GM13976 (cell line): Measurements from ENCODE around the gene PLPPR5.

Experiments used
- DNase-seq: peaks from one replicate; pipeline ENCODE4 v3.0.0; 2012; ENCODE audit warnings: low spot score
- in situ Hi-C: fragments of 300-500 bp; cut with MboI; formaldehyde crosslinking; loops from one replicate; pipeline ENCODE4 v1.12.0; 2022; ENCODE audit warnings: low sequenced_read_pairs, mixed read lengths, inconsistent platforms; ENCODE audit not compliant: unreplicated experiment
- TF ChIP-seq, protein P1 (sequence below): IDR thresholded peaks from 2 replicates; pipeline ENCODE4 v1.5.1; 2012; ENCODE audit warnings: borderline replicate concordance, mild to moderate bottlenecking; ENCODE audit not compliant: insufficient read depth; ENCODE audit errors: extremely low read depth, missing control alignments, control extremely low read depth

PLPPR5 gene

DNA sequence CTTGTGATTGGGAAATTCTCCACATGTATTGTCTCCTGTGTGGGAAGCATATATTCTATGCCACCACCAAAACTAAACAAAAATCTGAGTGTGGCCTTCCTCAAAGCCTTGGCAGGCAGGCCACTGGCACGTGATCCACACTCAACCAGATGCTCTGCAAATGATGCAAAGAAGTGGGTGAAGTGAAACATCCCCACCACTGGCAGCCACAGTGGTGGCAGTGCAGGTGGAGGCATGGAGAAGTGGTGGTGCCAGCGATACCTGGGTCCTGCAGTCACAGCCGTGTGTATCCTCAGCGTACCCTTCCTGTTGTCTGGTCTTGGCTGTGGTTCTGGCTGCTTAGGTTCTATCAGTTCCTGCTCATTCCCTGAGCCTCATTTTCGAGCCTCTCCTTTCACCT lies 65.2 kb downstream of the PLPPR5 start:
- TF ChIP-seq, protein P1, sequence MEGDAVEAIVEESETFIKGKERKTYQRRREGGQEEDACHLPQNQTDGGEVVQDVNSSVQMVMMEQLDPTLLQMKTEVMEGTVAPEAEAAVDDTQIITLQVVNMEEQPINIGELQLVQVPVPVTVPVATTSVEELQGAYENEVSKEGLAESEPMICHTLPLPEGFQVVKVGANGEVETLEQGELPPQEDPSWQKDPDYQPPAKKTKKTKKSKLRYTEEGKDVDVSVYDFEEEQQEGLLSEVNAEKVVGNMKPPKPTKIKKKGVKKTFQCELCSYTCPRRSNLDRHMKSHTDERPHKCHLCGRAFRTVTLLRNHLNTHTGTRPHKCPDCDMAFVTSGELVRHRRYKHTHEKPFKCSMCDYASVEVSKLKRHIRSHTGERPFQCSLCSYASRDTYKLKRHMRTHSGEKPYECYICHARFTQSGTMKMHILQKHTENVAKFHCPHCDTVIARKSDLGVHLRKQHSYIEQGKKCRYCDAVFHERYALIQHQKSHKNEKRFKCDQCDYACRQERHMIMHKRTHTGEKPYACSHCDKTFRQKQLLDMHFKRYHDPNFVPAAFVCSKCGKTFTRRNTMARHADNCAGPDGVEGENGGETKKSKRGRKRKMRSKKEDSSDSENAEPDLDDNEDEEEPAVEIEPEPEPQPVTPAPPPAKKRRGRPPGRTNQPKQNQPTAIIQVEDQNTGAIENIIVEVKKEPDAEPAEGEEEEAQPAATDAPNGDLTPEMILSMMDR = no peak
- no peak for DNase-seq
- in situ Hi-C loops = no loop called here

DNA sequence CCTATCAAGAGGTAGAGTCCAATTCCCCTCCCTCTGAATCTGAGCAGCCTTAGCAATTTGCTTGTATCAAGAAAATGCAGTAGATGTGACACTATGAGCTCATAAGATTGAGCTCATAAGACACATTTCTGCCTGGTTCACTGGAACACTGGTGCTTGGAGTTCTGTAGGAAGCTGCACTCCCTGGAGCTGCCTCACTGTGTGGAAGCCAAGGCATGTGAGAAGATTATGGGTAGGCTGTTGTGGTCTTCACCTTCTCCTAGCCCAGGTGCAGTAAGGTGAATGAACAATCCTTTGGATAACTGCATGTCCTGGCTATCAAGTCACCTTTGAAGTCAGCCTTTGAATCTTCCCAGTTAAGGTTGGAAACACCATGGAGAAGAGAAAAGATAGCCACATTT lies 67.3 kb downstream of the PLPPR5 start:
- TF ChIP-seq, protein P1 = no peak
- no peak for DNase-seq
- in situ Hi-C loops = no loop called here

DNA sequence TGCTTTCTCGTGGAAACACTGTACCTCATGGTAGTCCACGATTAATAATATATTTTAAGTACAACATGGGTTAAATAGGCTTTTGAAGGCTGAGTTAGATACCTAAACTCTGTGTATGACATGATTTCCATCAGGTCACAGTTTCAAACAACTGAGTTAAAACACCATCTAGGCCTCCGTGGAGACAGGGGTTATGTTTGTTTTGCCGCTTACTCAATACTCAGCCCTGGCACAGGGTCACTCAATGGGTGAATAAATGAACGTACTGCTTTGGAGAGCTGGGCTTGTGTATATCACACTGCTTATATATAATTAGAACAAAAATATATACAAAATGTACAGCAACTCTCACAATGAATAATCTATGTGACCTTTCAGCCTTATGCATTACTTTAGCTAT lies 72.5 kb downstream of the PLPPR5 start:
- in situ Hi-C loops = no loop called here
- TF ChIP-seq, protein P1 = no peak
- DNase-seq = no peak

DNA sequence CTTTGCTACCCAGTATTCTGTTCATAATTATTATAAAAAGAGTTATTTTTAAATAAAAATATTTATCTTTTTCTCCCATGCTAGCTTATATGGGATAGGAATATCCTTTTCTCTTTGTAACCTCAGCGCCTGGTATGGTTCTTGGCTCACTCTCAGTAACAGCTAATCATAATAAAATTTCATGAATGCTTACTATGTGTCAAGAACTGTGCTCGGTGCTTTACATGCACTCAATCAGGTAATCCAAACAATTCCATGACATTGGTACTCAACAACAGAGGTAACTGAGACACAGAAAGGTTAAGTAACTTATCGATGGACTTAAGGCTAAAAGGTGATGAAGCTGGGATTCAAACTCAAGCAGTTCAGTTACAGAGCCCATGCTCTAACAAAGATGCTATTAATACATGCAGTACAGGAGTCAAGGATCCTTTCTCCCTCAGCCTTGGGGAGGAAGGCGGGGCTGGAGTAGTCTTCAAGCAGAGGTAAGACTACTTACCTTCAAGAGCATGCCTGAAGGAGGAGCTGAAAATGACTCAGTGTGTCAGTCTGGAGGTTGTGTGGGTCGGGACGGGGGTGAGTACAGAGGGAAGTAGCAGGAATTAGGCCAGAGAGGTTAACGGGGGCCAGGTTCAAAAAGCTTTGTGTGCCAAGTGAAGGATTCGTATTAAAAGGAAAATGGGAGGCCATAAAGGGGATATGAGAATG lies 73.4 kb downstream of the PLPPR5 start:
- DNase-seq = no peak
- TF ChIP-seq, protein P1 = no peak
- in situ Hi-C loops = no loop called here

DNA sequence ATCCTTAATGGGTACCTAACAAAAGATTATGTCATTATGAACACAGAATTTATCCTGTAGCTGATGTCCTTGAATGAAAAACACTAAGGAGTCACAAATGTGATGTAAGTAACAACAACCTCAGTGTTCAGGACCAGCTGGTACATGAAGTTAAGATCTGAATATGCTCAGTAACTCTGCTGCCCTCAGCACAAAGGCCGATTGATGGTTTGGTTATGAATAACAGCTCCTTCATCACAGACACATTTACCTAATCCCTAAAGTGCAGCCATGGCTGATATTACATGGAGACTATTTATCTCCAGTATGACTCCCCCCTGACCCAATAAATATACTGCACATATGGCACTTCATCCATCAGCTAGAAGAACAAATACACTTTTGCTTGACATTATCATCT lies 75.2 kb downstream of the PLPPR5 start:
- DNase-seq = no peak
- TF ChIP-seq, protein P1 = no peak
- in situ Hi-C loops = no loop called here

DNA sequence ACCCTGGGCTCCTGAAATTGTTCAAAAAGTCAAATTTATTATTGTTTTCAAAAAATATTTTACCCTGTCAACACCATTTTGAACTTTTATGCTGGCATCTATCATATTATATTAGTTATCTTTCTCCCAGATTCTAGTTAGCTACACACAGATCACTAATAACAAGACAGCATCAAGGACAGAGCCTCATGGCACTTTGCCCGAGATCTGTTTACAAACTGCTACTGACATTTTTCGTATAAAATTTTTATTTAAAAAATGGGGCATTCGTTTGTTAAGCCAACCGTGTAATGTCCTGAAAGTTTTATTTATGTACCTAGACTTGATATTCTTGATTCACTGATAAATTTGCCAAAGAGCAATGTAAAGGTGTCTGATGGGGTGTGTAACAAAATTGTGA lies 78.1 kb downstream of the PLPPR5 start:
- in situ Hi-C loops = no loop called here
- no peak for DNase-seq
- TF ChIP-seq, protein P1 = no peak

DNA sequence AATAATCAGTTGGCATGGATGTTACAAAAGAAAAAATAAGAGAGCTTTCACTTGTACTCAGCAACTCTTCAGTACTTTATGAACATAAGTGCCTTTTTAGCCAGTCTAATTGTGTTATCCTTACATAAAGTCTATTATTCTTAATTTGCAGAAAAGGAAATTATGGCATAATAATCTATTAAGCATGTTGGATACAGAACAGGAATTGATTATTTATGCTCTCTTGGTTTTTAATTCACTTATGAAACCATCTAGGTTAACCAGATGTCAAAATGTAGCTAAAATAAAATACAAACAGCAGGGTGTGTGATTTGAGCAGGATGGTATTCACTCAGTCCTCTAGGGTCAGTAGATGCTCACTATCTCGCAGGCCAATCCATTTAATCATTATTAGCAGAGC lies 79.7 kb downstream of the PLPPR5 start:
- TF ChIP-seq, protein P1 = no peak
- in situ Hi-C loops = no loop called here
- DNase-seq = no peak
